ENCODE results near the gene PLCB4.

GRCh38 chr20:9409981-9410380, 341.1 kb downstream of the PLCB4 start:
- TF ChIP-seq TCF12 (IDR thresholded peaks at IDR 0.05), result no peak
- no peak for TF ChIP-seq REST (IDR thresholded peaks at IDR 0.05; ENCODE audit: low read depth, low read length)
- no peak for TF ChIP-seq CTCF (IDR thresholded peaks at IDR 0.05)
- TF ChIP-seq USF2 (IDR thresholded peaks at IDR 0.05; ENCODE audit: borderline replicate concordance, low read depth, low read length), result no peak
- TF ChIP-seq TAF1 (IDR thresholded peaks at IDR 0.05; ENCODE audit: borderline replicate concordance, low read depth, low read length), result no peak
- no peak for TF ChIP-seq GABPA (IDR thresholded peaks at IDR 0.05; ENCODE audit: low read depth)
- TF ChIP-seq YY1 (IDR thresholded peaks at IDR 0.05; ENCODE audit: low read depth), result no peak
- no peak for TF ChIP-seq EZH2phosphoT487 (IDR thresholded peaks at IDR 0.05; ENCODE audit: borderline replicate concordance, low read depth)
- no peak for TF ChIP-seq CHD2 (IDR thresholded peaks at IDR 0.05; ENCODE audit: low read length, partially characterized antibody)
- TF ChIP-seq RCOR1 (IDR thresholded peaks at IDR 0.05; ENCODE audit: low read length), result no peak
- TF ChIP-seq RAD21 (IDR thresholded peaks at IDR 0.05; ENCODE audit: low read length), result no peak
- TF ChIP-seq SIN3A (IDR thresholded peaks at IDR 0.05; ENCODE audit: borderline replicate concordance, low read depth, low read length), result no peak
- no peak for TF ChIP-seq POLR2AphosphoS5 (IDR thresholded peaks at IDR 0.05; ENCODE audit: low read depth, low read length)

All from SK-N-SH (cell line).